ENCODE data around the gene ZNF189. TPM values are rescaled to one million over a fixed set of nuclear protein-coding genes. Genes with fewer than 3 reads are reported as not detected.
A peak's percentile ranks its signal among the peaks of the same experiment; 100 is the strongest.

The ZNF189 gene
- polyA plus RNA-seq (ENCODE audit: insufficient read length) = 54.5 TPM
- long read RNA-seq, donor 1, transcript ZNF189-203 (3 exons, 3,134 nt) = major isoform, 11 of 15 reads
- long read RNA-seq, donor 1, partial matches to known transcripts = 0 of 15 reads
- long read RNA-seq, donor 1, other reads (novel, unspliced or antisense) = 0 of 15 reads
- long read RNA-seq, donor 2, transcript ZNF189-203 (3 exons, 3,134 nt) = major isoform, 5 of 6 reads
- long read RNA-seq, donor 2, partial matches to known transcripts = 0 of 6 reads
- long read RNA-seq, donor 2, other reads (novel, unspliced or antisense) = 0 of 6 reads
- long read RNA-seq, donor 3, partial matches to known transcripts = 0 of 7 reads
- long read RNA-seq, donor 3, other reads (novel, unspliced or antisense) = 0 of 7 reads
- long read RNA-seq, donor 4, partial matches to known transcripts = 0 of 1 reads
- long read RNA-seq, donor 4, other reads (novel, unspliced or antisense) = 0 of 1 reads
- long read RNA-seq, donor 5, transcript ZNF189-203 (3 exons, 3,134 nt) = major isoform, 5 of 7 reads
- long read RNA-seq, donor 5, partial matches to known transcripts = 0 of 7 reads
- long read RNA-seq, donor 5, other reads (novel, unspliced or antisense) = 0 of 7 reads
- long read RNA-seq, donor 6, partial matches to known transcripts = 0 of 4 reads
- long read RNA-seq, donor 6, other reads (novel, unspliced or antisense) = 0 of 4 reads
- long read RNA-seq, donor 7, partial matches to known transcripts = 473 of 679 reads
- long read RNA-seq, donor 7, other reads (novel, unspliced or antisense) = 200 of 679 reads
- long read RNA-seq, donor 8, partial matches to known transcripts = 7 of 9 reads
- long read RNA-seq, donor 8, other reads (novel, unspliced or antisense) = 0 of 9 reads

GRCh38 chr9:101398068-101398929, at the start of gene ZNF189, which contains the start of gene MRPL50:
ZNF189 (plus strand) TSS chr9:101398851; CDS start chr9:101399157, 306 bp downstream.
MRPL50 (minus strand) TSS chr9:101398618; CDS start chr9:101398592, 26 bp downstream.
- DNase-seq = peak; percentile 99

- no peak for DNase-seq
Measured at GRCh38 chr9:101350285-101350684, 48.4 kb upstream of the ZNF189 start.

DNA sequence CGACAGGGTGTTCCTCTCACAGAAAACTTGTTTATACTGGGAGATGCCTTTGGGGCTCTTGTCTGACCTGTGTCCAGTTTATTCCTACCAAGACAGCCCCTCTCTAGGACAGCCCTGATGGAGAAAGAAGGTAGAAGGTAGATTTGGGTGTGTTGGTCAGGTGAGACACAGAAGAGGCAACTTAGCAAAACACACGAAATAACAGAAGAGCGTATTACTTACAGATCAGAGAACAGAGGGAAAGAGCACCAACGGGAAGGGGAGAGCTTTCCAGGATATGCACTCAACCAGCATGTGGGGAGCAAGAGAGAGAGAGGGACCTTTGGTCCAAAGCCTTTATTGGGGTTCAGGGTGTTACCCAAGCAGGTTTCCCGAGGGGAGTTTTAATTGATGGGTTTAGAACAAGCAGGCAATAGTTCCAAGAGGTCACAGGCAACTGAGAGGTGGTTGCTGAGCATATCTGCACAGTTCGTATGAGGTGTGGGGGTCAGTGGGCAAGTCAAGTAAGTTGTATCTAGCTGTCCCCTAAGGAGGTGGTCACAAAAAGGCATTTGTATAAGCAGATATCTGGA, 45.7 kb upstream of the ZNF189 start:
- DNase-seq = no peak

DNA sequence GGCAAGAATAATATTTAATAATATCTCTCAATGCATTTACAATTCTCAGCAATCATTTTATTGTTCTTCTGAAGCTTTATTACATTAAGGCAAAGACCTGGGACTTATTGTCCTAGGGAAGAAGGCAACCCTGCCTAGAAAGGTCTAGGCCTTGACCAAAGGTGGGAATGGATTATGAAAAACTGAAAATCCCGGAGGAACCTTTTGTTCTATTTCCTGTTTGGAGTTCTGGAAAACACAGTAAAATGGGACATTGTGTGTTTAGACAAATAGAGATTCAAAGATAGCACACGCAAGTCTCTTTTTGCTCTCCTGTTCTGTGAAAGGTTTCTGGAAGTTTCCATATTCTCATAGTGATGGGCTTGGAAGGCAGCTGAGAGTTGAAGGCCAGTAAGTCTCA, 45.0 kb upstream of the ZNF189 start:
- no peak for DNase-seq

DNA sequence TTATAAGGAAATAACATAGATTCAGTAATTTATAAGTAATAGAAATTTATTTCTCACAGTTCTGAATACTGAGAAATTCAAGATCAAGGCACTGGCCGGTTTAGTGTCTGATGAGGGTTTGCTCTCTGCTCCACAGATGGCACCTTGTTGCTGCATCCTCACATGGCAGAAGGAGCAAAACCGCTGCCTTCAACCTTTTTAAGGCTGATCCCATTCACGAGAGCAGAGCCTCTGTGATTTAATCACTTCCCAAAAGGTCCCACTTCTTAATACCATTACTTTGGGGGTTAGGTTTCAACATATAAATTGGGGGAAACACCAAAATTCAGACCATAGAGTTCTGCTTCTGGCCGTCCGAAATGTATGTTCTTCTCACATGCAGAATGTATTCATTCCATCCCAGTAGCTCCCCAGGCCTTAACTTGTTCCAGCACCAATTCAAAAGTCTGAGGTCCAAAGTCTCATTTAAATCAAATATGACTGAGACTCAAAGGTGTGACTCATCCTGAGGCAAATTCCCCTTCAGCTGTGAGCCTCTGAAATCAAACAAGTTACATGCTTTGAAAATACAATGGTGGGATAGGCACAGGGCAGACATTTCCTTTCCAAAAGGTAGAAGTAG, 44.4 kb upstream of the ZNF189 start:
- no peak for DNase-seq

- DNase-seq = no peak
Measured at GRCh38 chr9:101354765-101355708, 43.6 kb upstream of the ZNF189 start.

GRCh38 chr9:101356619-101357018, 42.0 kb upstream of the ZNF189 start:
- DNase-seq = no peak

GRCh38 chr9:101359679-101360078, 39.0 kb upstream of the ZNF189 start:
- DNase-seq = no peak

GRCh38 chr9:101360647-101361046, 38.0 kb upstream of the ZNF189 start:
- no peak for DNase-seq

- no peak for DNase-seq
Measured at GRCh38 chr9:101362450-101362849, 36.2 kb upstream of the ZNF189 start.

DNA sequence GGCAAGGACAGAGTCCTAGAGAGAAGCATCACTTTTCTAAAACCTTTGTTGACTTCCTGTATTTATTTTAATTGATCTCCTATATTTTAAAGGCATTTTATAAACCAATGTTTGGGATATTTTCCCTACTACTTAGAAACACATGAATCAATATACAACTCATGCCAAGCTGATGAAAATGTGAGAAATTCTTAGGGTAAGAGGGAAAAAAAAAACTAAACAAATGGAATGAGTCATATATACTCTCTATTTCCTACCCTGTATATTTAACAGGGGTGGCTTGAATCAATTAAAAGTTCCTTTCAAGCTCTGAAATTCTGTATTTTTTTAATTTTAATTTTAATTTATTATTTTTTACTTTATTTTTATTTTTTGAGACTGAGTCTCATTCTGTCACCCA, 33.5 kb upstream of the ZNF189 start:
- DNase-seq = no peak

- no peak for DNase-seq
Measured at GRCh38 chr9:101366038-101366756, 32.5 kb upstream of the ZNF189 start.

- DNase-seq = no peak
Measured at GRCh38 chr9:101367323-101367722, 31.3 kb upstream of the ZNF189 start.

DNA sequence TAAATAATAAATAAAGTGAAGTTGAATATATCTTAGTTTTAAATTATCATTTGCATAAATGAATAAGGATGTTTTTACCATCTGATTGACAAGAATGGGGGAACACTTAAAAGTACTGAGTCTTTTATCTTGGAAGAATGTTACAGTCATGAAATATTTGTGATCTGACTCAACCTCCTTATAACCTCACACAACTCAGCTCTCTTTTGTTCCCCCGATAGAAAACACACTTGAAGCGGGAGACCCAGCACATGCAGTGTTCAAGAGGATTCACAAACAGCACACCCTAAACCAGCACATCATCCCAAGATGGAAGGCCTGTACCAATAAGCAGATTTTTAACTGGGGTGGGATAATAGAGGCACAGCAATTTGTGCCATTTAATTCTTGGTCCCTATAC, 29.4 kb upstream of the ZNF189 start:
- no peak for DNase-seq

- no peak for DNase-seq
Measured at GRCh38 chr9:101369884-101370531, 28.6 kb upstream of the ZNF189 start.

GRCh38 chr9:101371813-101372212, 26.8 kb upstream of the ZNF189 start:
- DNase-seq = no peak

DNA sequence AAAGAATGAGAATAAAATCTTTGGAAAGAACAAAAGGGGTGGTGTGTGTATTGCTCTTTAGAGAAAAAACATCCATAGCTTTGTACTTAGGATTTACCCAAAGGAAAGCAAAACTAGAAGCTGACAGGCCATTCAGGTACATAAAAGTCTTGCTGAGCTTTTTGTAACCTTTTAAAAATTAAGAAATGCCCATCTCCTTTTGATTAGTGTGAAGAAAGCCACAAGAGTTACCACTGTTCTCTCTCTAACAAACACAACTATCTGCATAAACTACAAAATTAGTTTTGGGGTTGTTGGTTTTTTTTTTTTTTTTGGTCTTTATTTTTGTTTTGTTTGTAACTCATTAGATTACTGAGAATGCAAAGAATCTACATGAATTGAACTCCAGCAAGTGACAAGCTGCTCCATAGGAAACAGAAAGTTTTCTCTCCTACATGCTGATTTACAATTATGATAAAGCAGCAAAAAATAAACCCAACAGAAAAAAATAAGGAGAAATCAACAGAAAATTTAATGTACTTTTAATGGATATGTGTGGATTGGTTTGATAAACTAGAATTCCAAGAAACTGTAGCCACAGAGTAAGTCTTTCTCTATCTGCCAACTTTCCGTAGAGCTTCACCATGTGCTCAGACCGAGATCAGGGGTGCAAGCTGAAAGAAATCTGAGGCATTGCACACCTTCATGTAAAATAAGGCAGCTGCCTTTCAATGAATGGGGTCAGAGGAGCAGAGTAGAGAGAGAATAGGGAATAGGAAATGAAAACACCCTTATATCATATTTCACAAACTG, 26.1 kb upstream of the ZNF189 start:
- no peak for DNase-seq

GRCh38 chr9:101375546-101375945, 23.1 kb upstream of the ZNF189 start:
- no peak for DNase-seq

Data from left kidney (tissue), 8 donors.